Subcutaneous abdominal adipose tissue (tissue), 5 donors: ENCODE data around the gene NPIPB8.
"Not testable (repeated sequence)": the region's sequence is repeated elsewhere in the genome, so short reads cannot be mapped to it uniquely, and the experiment has no call there.

ENCODE experiments used
- H3K27ac ChIP-seq: one replicate; pipeline ENCODE4 v1.7.0; 2013; ENCODE audit warnings: low read depth, mild to moderate bottlenecking, inconsistent platforms, low read length, moderate library complexity
- H3K27me3 ChIP-seq, 5 donors: one replicate each; pipeline ENCODE4 v1.7.0; 2013; ENCODE audit warnings: low read length in 5 of 5, inconsistent platforms in 1 of 5; ENCODE audit not compliant: control insufficient read depth in 5 of 5, insufficient read depth in 4 of 5
- H3K36me3 ChIP-seq, 5 donors: one replicate each; pipeline ENCODE4 v1.7.0; 2013; ENCODE audit warnings: low read length in 5 of 5; ENCODE audit not compliant: control insufficient read depth in 5 of 5, insufficient read depth in 5 of 5
- H3K4me1 ChIP-seq, 5 donors: one replicate each; pipeline ENCODE4 v1.7.0; 2013; ENCODE audit warnings: low read length in 5 of 5, mild to moderate bottlenecking in 3 of 5, moderate library complexity in 1 of 5; ENCODE audit not compliant: control insufficient read depth in 5 of 5, insufficient read depth in 5 of 5
- H3K4me3 ChIP-seq, 5 donors: one replicate each; pipeline ENCODE4 v1.7.0; 2013; ENCODE audit warnings: low read length in 5 of 5, low read depth in 1 of 5
- H3K9ac ChIP-seq, 5 donors: one replicate each; pipeline ENCODE4 v1.7.0; 2013; ENCODE audit warnings: low read length in 5 of 5, mild to moderate bottlenecking in 4 of 5, moderate library complexity in 3 of 5
- H3K9me3 ChIP-seq, 5 donors: one replicate each; pipeline ENCODE4 v1.7.0; 2013; ENCODE audit warnings: low read length in 5 of 5; ENCODE audit not compliant: control insufficient read depth in 5 of 5
- donor health status: healthy.
- donor health status: healthy.
- donor health status: healthy.
- donor health status: healthy.
- donor health status: healthy.

NPIPB8 gene

GRCh38 chr16:28630905-28631304, 7.0 kb upstream of the NPIPB8 start:
- not testable (repeated sequence) for H3K36me3 ChIP-seq, H3K9ac ChIP-seq, H3K4me1 ChIP-seq, H3K9me3 ChIP-seq, H3K27ac ChIP-seq, H3K27me3 ChIP-seq, H3K4me3 ChIP-seq

- not testable (repeated sequence) for H3K4me3 ChIP-seq, H3K27ac ChIP-seq, H3K9ac ChIP-seq, H3K9me3 ChIP-seq, H3K36me3 ChIP-seq, H3K4me1 ChIP-seq, H3K27me3 ChIP-seq
Measured at GRCh38 chr16:28636093-28636823, 1.6 kb upstream of the NPIPB8 start.

GRCh38 chr16:28638359-28638758, 494 bp downstream of the NPIPB8 start:
- not testable (repeated sequence) for H3K9ac ChIP-seq, H3K36me3 ChIP-seq, H3K9me3 ChIP-seq

GRCh38 chr16:28639959-28640358, 2.1 kb downstream of the NPIPB8 start:
- H3K9me3 ChIP-seq, H3K4me3 ChIP-seq, H3K4me1 ChIP-seq, H3K9ac ChIP-seq, H3K27me3 ChIP-seq, H3K36me3 ChIP-seq, H3K27ac ChIP-seq: not testable (repeated sequence)

More at GRCh38 chr16:28638359-28638758, 494 bp downstream of the NPIPB8 start:
- not testable (repeated sequence) for H3K27ac ChIP-seq, H3K27me3 ChIP-seq, H3K4me1 ChIP-seq, H3K4me3 ChIP-seq

GRCh38 chr16:28666264-28666663, 28.4 kb downstream of the NPIPB8 start:
- H3K27ac ChIP-seq, H3K27me3 ChIP-seq, H3K4me3 ChIP-seq, H3K4me1 ChIP-seq, H3K9me3 ChIP-seq, H3K9ac ChIP-seq, H3K36me3 ChIP-seq: not testable (repeated sequence)

GRCh38 chr16:28667480-28667879, 29.6 kb downstream of the NPIPB8 start:
- not testable (repeated sequence) for H3K27me3 ChIP-seq, H3K27ac ChIP-seq, H3K4me1 ChIP-seq, H3K9ac ChIP-seq, H3K4me3 ChIP-seq, H3K36me3 ChIP-seq, H3K9me3 ChIP-seq

- not testable (repeated sequence) for H3K4me1 ChIP-seq, H3K9ac ChIP-seq, H3K4me3 ChIP-seq, H3K27me3 ChIP-seq, H3K27ac ChIP-seq, H3K36me3 ChIP-seq, H3K9me3 ChIP-seq
Measured at GRCh38 chr16:28668199-28668598, 30.3 kb downstream of the NPIPB8 start.

GRCh38 chr16:28688327-28688952, 50.6 kb downstream of the NPIPB8 start:
- not testable (repeated sequence) for H3K9me3 ChIP-seq, H3K36me3 ChIP-seq, H3K9ac ChIP-seq, H3K27me3 ChIP-seq, H3K27ac ChIP-seq, H3K4me3 ChIP-seq, H3K4me1 ChIP-seq

DNA sequence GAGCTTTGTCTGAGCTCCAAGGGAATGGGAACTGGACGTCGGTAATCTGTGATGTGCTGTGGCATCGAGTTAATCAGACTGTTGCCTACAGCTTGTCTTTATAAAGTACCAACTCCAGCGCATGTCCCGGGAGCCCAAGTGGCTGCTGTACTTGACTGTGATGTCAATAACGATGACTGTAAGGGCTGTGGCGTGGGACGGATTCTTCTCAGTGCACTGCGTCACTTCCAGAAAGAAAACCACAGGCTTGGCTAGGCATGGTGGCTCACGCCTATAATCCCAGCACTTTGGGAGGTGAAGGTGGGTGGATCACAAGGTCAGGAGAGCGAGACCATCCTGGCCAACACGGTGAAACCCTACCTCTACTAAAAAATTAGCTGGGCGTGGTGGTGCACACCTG, 51.6 kb downstream of the NPIPB8 start:
- not testable (repeated sequence) for H3K27ac ChIP-seq, H3K9ac ChIP-seq, H3K4me3 ChIP-seq, H3K27me3 ChIP-seq, H3K36me3 ChIP-seq, H3K9me3 ChIP-seq, H3K4me1 ChIP-seq

GRCh38 chr16:28691722-28692121, 53.9 kb downstream of the NPIPB8 start:
- H3K27me3 ChIP-seq, H3K9me3 ChIP-seq, H3K4me3 ChIP-seq, H3K36me3 ChIP-seq, H3K4me1 ChIP-seq, H3K27ac ChIP-seq, H3K9ac ChIP-seq: not testable (repeated sequence)
